ENCODE results near the gene CRABP2.
A peak's percentile ranks its signal among the peaks of the same experiment; 100 is the strongest.

CRABP2 gene

GRCh38 chr1:156676114-156676819 is 29.1 kb downstream of the CRABP2 start:
- Histone ChIP-seq H3K9ac (ENCODE audit: low read length) (no peak overlapping the region), H3K4me1 (ENCODE audit: control insufficient read depth, insufficient read depth, low read length) (peaks cover 12% of the 10 kb centered on the region), H3K4me3 (ENCODE audit: low read length) (no peak overlapping the region), H3K36me3 (ENCODE audit: control insufficient read depth, insufficient read depth, low read length) (no peaks in the 10 kb centered on the region), H3K9me3 (ENCODE audit: control insufficient read depth, low read length) (no peaks in the 10 kb centered on the region), H3K27me3 (ENCODE audit: control insufficient read depth, insufficient read depth, low read length) (peaks cover 76% of the 10 kb centered on the region)

- no peak overlapping the region for H3K4me3 ChIP-seq (ENCODE audit: low read length)
- H3K4me1 ChIP-seq (ENCODE audit: control insufficient read depth, insufficient read depth, low read length), result peaks cover 12% of the 10 kb centered on the region
- no peaks in the 10 kb centered on the region for H3K36me3 ChIP-seq (ENCODE audit: control insufficient read depth, insufficient read depth, low read length)
- H3K27me3 ChIP-seq (ENCODE audit: control insufficient read depth, insufficient read depth, low read length), result peaks cover 76% of the 10 kb centered on the region
- H3K9ac ChIP-seq (ENCODE audit: low read length), result no peak overlapping the region
- H3K9me3 ChIP-seq (ENCODE audit: control insufficient read depth, low read length), result no peaks in the 10 kb centered on the region
Observed at GRCh38 chr1:156675210-156676113, 29.9 kb downstream of the CRABP2 start.

GRCh38 chr1:156673387-156674121 is 31.8 kb downstream of the CRABP2 start:
- H3K4me3 ChIP-seq (ENCODE audit: low read length), result no peak overlapping the region
- peaks cover 57% of the 10 kb centered on the region for H3K27me3 ChIP-seq (ENCODE audit: control insufficient read depth, insufficient read depth, low read length)
- peaks cover 12% of the 10 kb centered on the region for H3K4me1 ChIP-seq (ENCODE audit: control insufficient read depth, insufficient read depth, low read length)
- no peaks in the 10 kb centered on the region for H3K9me3 ChIP-seq (ENCODE audit: control insufficient read depth, low read length)
- no peaks in the 10 kb centered on the region for H3K36me3 ChIP-seq (ENCODE audit: control insufficient read depth, insufficient read depth, low read length)
- H3K9ac ChIP-seq (ENCODE audit: low read length), result peak overlapping the region; percentile 12

GRCh38 chr1:156671804-156672203 is 33.6 kb downstream of the CRABP2 start:
- H3K9ac ChIP-seq (ENCODE audit: low read length), result no peak overlapping the region
- no peak overlapping the region for H3K4me3 ChIP-seq (ENCODE audit: low read length)
- H3K4me1 ChIP-seq (ENCODE audit: control insufficient read depth, insufficient read depth, low read length), result peaks cover under 1% of the 10 kb centered on the region
- H3K9me3 ChIP-seq (ENCODE audit: control insufficient read depth, low read length), result no peaks in the 10 kb centered on the region
- H3K27me3 ChIP-seq (ENCODE audit: control insufficient read depth, insufficient read depth, low read length), result peaks cover 40% of the 10 kb centered on the region
- no peaks in the 10 kb centered on the region for H3K36me3 ChIP-seq (ENCODE audit: control insufficient read depth, insufficient read depth, low read length)

- Histone ChIP-seq H3K36me3 (ENCODE audit: control insufficient read depth, insufficient read depth, low read length) (no peaks in the 10 kb centered on the region), H3K4me1 (ENCODE audit: control insufficient read depth, insufficient read depth, low read length) (no peaks in the 10 kb centered on the region), H3K27me3 (ENCODE audit: control insufficient read depth, insufficient read depth, low read length) (peaks cover 30% of the 10 kb centered on the region), H3K9ac (ENCODE audit: low read length) (no peak overlapping the region), H3K4me3 (ENCODE audit: low read length) (no peak overlapping the region), H3K9me3 (ENCODE audit: control insufficient read depth, low read length) (no peaks in the 10 kb centered on the region)
Observed at GRCh38 chr1:156670791-156671190, 34.6 kb downstream of the CRABP2 start.

- Histone ChIP-seq H3K4me3 (ENCODE audit: low read length) (no peak overlapping the region), H3K4me1 (ENCODE audit: control insufficient read depth, insufficient read depth, low read length) (peaks cover 3% of the 10 kb centered on the region), H3K9ac (ENCODE audit: low read length) (no peak overlapping the region), H3K36me3 (ENCODE audit: control insufficient read depth, insufficient read depth, low read length) (no peaks in the 10 kb centered on the region), H3K27me3 (ENCODE audit: control insufficient read depth, insufficient read depth, low read length) (peaks cover 26% of the 10 kb centered on the region), H3K9me3 (ENCODE audit: control insufficient read depth, low read length) (no peaks in the 10 kb centered on the region)
Observed at GRCh38 chr1:156670359-156670758, 35.0 kb downstream of the CRABP2 start.

- peaks cover 7% of the 10 kb centered on the region for H3K4me1 ChIP-seq (ENCODE audit: control insufficient read depth, insufficient read depth, low read length)
- peaks cover 21% of the 10 kb centered on the region for H3K27me3 ChIP-seq (ENCODE audit: control insufficient read depth, insufficient read depth, low read length)
- no peaks in the 10 kb centered on the region for H3K36me3 ChIP-seq (ENCODE audit: control insufficient read depth, insufficient read depth, low read length)
- no peak overlapping the region for H3K4me3 ChIP-seq (ENCODE audit: low read length)
- no peaks in the 10 kb centered on the region for H3K9me3 ChIP-seq (ENCODE audit: control insufficient read depth, low read length)
- H3K9ac ChIP-seq (ENCODE audit: low read length), result no peak overlapping the region
Observed at GRCh38 chr1:156669794-156670193, 35.6 kb downstream of the CRABP2 start.

- no peak overlapping the region for H3K9ac ChIP-seq (ENCODE audit: low read length)
- H3K9me3 ChIP-seq (ENCODE audit: control insufficient read depth, low read length), result no peaks in the 10 kb centered on the region
- peaks cover 15% of the 10 kb centered on the region for H3K4me1 ChIP-seq (ENCODE audit: control insufficient read depth, insufficient read depth, low read length)
- no peaks in the 10 kb centered on the region for H3K36me3 ChIP-seq (ENCODE audit: control insufficient read depth, insufficient read depth, low read length)
- H3K27me3 ChIP-seq (ENCODE audit: control insufficient read depth, insufficient read depth, low read length), result peaks cover 19% of the 10 kb centered on the region
- no peak overlapping the region for H3K4me3 ChIP-seq (ENCODE audit: low read length)
Observed at GRCh38 chr1:156668801-156669637, 36.4 kb downstream of the CRABP2 start.

- Histone ChIP-seq H3K9ac (ENCODE audit: low read length) (no peak overlapping the region), H3K4me3 (ENCODE audit: low read length) (no peak overlapping the region), H3K27me3 (ENCODE audit: control insufficient read depth, insufficient read depth, low read length) (peaks cover 16% of the 10 kb centered on the region), H3K36me3 (ENCODE audit: control insufficient read depth, insufficient read depth, low read length) (no peaks in the 10 kb centered on the region), H3K9me3 (ENCODE audit: control insufficient read depth, low read length) (no peaks in the 10 kb centered on the region), H3K4me1 (ENCODE audit: control insufficient read depth, insufficient read depth, low read length) (peaks cover 20% of the 10 kb centered on the region)
Observed at GRCh38 chr1:156667968-156668709, 37.2 kb downstream of the CRABP2 start.

- no peaks in the 10 kb centered on the region for H3K36me3 ChIP-seq (ENCODE audit: control insufficient read depth, insufficient read depth, low read length)
- peaks cover 24% of the 10 kb centered on the region for H3K4me1 ChIP-seq (ENCODE audit: control insufficient read depth, insufficient read depth, low read length)
- no peak overlapping the region for H3K4me3 ChIP-seq (ENCODE audit: low read length)
- H3K9ac ChIP-seq (ENCODE audit: low read length), result no peak overlapping the region
- peaks cover 14% of the 10 kb centered on the region for H3K27me3 ChIP-seq (ENCODE audit: control insufficient read depth, insufficient read depth, low read length)
- H3K9me3 ChIP-seq (ENCODE audit: control insufficient read depth, low read length), result no peaks in the 10 kb centered on the region
Observed at GRCh38 chr1:156667610-156667967, 37.8 kb downstream of the CRABP2 start.
